A549 treated with DMSO at 1 μM for 4 hours (cell line): ENCODE results near the gene ESRRB. TPM values are rescaled to one million over a fixed set of nuclear protein-coding genes. Genes with fewer than 3 reads are reported as not detected.

Source experiments
- total RNA-seq: library from RNA; stranded (reverse); fragments of 200-300 nt; extraction: Qiagen RNA extraction; gene quantifications from 5 replicates; pipeline ENCODE4 v1.2.3, GENCODE V29; 2022; ENCODE audit warnings: low read depth

ESRRB gene
- total RNA-seq, result 0.20 to 0.36 TPM (median 0.20 TPM) in 5 replicates

DNA sequence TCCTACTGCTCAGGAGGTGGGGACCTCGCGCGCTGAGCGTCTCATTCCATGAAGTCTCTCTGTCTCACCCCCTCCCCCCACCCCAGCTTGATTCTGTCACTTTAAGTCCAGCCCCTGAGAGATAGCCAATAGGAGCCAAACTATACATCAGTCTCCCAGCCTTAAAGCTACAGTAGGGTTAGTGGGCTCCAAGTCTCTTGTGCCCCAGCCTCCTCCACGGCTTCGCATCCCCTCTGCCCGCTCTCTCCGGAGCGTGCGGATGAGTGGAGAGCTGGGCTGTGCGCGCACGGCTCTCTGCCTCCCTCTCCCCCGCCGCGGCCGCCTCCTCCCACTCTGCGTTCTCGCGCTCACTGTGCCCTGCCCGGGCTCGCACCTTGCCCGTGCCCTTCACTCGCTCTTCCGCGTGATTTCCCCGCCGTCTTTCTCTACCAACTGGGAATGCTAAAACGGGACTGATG is at the start of gene ESRRB:
Gene ESRRB (plus strand): TSS at position 191 of the 458 bp plus-strand sequence. CDS start 265 bp downstream, at position 456.

Other genes starting within 250 kb of the ESRRB start
- gene GPATCH2L, start 224.2 kb upstream of the ESRRB start, total RNA-seq, result 21.1 to 27.7 TPM (median 23.2 TPM) in 5 replicates